Measurements from ENCODE around the gene KLF6. TPM values are rescaled to one million over a fixed set of nuclear protein-coding genes. Genes with fewer than 3 reads are reported as not detected.

KLF6 gene
- total and polyA plus RNA-seq, 2 of the 4 experiments (the other 2 are of a cell fraction): 69.0 to 123 TPM

DNA sequence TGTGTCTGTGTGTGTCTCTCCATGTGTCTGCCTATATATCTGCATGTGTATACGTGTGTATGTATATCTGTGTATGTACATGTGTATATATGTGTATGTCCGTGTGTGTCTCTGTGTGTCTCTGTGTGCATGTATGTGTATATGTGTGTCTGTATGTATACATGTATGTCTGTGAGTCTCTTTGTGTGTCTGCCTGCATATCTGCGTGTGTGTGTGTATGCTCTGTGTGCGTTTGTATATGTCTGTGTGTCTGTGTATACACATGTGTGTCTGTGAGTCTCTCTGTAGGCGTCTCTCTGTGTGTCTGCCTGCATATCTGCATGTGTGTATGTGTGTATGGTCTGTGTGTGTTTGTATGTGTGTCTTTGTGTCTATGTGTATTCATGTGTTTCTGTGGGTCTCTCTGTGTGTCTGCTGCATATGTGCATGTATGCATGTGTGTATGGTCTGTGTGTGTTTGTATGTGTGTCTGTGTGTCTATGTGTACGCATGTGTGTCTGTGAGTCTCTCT is 23.7 kb upstream of the KLF6 start:
- Histone ChIP-seq H3K23ac (ENCODE audit: low read depth, low read length) (peak overlapping the region; percentile 80), H3K79me1 (ENCODE audit: low read depth in 1 of 2, low read length in 2 of 2) (peaks cover 0 to 35% of the 10 kb centered on the region in 2 experiments; a peak in 3 of 4 replicates), H3K9ac (ENCODE audit: low read depth, low read length) (no peak overlapping the region), H4K20me1 (ENCODE audit: insufficient read depth, low read length) (no peaks in the 10 kb centered on the region), H2BK20ac (ENCODE audit: low read depth, low read length) (peak overlapping the region; percentile 91), H3K36me3 (ENCODE audit: control insufficient read depth, insufficient read depth, low read length) (no peaks in the 10 kb centered on the region), H3K56ac (ENCODE audit: extremely low read depth, insufficient read depth, low read length) (no peak overlapping the region), H2AK5ac (ENCODE audit: low read depth, low read length) (peak overlapping the region; percentile 97), H4K8ac (ENCODE audit: low read depth in 2 of 2, low read length in 2 of 2) (peak overlapping the region; percentile 7 to 20; a peak in 2 of 4 replicates), H3K9me1 (ENCODE audit: insufficient read depth, low read length) (peaks cover 33% of the 10 kb centered on the region), H3K9me3 (ENCODE audit: control insufficient read depth, insufficient read depth, low read length) (no peaks in the 10 kb centered on the region), H3K4ac (ENCODE audit: low read depth, low read length) (peak overlapping the region; percentile 90), H3K4me3 (ENCODE audit: insufficient read depth, low read depth, low read length) (no peak overlapping the region), H2AFZ (replicated peaks; ENCODE audit: low read length, poor library complexity) (no peak overlapping the region), H3K4me1 (ENCODE audit: control insufficient read depth, insufficient read depth, low read length) (peaks cover 39% of the 10 kb centered on the region), H4K91ac (ENCODE audit: insufficient read depth, low read depth, low read length) (peak overlapping the region; percentile 58), H2BK15ac (ENCODE audit: low read depth, low read length) (peak overlapping the region; percentile 90), H2BK120ac (ENCODE audit: low read depth, low read length) (peak overlapping the region; percentile 100), H3K27ac (ENCODE audit: insufficient read depth, low read length) (no peak overlapping the region), H3K18ac (ENCODE audit: low read depth, low read length) (peak overlapping the region; percentile 60; the same call in 1 of the 2 replicates), H3K14ac (replicated peaks; ENCODE audit: low read depth, low read length) (peak overlapping the region; percentile 60), H2BK5ac (ENCODE audit: low read depth, low read length, poor library complexity, severe bottlenecking) (peak overlapping the region; percentile 42), H4K5ac (ENCODE audit: low read depth, low read length) (no peak overlapping the region), H2AK9ac (replicated peaks; ENCODE audit: low read depth, low read length, poor library complexity) (no peak overlapping the region), H3K4me2 (ENCODE audit: low read depth, low read length) (no peak overlapping the region), H3K27me3 (ENCODE audit: control insufficient read depth, insufficient read depth, low read length) (no peaks in the 10 kb centered on the region)
- dilution Hi-C loops (cut with HindIII; ENCODE audit: low sequenced_read_pairs, unreplicated experiment) (no loop called here), in situ Hi-C loops (cut with MboI; ENCODE audit: low sequenced_read_pairs) (loop anchor here (5.0 kb wide), 1 partner anchor 79 kb away; no protein-coding TSS in a partner anchor), intact Hi-C loops (cut with micrococcal nuclease) (no loop called here)
- ChIA-PET CTCF (no interaction called here), POLR2A (ENCODE audit: unreplicated experiment) (interaction anchor here (0.6 kb wide), 1 partner anchor 87 kb away, joined by 3 read pairs; no protein-coding TSS in a partner anchor)
- ATAC-seq (ENCODE audit: low read depth) (no peak), DNase-seq (no peak)
- BruUV-seq (replicated peaks): no TSS peak
- TF ChIP-seq, protein P1, sequence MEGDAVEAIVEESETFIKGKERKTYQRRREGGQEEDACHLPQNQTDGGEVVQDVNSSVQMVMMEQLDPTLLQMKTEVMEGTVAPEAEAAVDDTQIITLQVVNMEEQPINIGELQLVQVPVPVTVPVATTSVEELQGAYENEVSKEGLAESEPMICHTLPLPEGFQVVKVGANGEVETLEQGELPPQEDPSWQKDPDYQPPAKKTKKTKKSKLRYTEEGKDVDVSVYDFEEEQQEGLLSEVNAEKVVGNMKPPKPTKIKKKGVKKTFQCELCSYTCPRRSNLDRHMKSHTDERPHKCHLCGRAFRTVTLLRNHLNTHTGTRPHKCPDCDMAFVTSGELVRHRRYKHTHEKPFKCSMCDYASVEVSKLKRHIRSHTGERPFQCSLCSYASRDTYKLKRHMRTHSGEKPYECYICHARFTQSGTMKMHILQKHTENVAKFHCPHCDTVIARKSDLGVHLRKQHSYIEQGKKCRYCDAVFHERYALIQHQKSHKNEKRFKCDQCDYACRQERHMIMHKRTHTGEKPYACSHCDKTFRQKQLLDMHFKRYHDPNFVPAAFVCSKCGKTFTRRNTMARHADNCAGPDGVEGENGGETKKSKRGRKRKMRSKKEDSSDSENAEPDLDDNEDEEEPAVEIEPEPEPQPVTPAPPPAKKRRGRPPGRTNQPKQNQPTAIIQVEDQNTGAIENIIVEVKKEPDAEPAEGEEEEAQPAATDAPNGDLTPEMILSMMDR (conservative IDR thresholded peaks at IDR 0.05; ENCODE audit: low read depth, low read length): no peak
- TF ChIP-seq FOS (IDR thresholded peaks at IDR 0.05; ENCODE audit: low read depth, low read length) (no peak), RAD21 (IDR thresholded peaks at IDR 0.05; ENCODE audit: low read length) (no peak), RFX5 (IDR thresholded peaks at IDR 0.05; ENCODE audit: low read depth, low read length) (no peak), BHLHE40 (IDR thresholded peaks at IDR 0.05; ENCODE audit: low read depth, low read length) (no peak), POLR2A (IDR thresholded peaks at IDR 0.05; ENCODE audit: low read depth, low read length) (no peak), SMC3 (IDR thresholded peaks at IDR 0.05; ENCODE audit: low read depth, low read length) (no peak), RCOR1 (IDR thresholded peaks at IDR 0.05; ENCODE audit: insufficient replicate concordance, low read length) (no peak), MAZ (IDR thresholded peaks at IDR 0.05; ENCODE audit: borderline replicate concordance, low read depth, low read length) (no peak)
- TF ChIP-seq, protein P2, sequence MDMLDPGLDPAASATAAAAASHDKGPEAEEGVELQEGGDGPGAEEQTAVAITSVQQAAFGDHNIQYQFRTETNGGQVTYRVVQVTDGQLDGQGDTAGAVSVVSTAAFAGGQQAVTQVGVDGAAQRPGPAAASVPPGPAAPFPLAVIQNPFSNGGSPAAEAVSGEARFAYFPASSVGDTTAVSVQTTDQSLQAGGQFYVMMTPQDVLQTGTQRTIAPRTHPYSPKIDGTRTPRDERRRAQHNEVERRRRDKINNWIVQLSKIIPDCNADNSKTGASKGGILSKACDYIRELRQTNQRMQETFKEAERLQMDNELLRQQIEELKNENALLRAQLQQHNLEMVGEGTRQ (IDR thresholded peaks at IDR 0.05; ENCODE audit: low read depth, low read length): no peak
- 89% methylated on average over 4 of the region's 6 CpGs; no CpG with 5 or more reads in 1 of the 2 experiments for WGBS, 2 experiments (ENCODE audit: extremely low coverage in 2 of 2, insufficient read length in 1 of 2)
